Colonic mucosa (tissue), 4 donors: ENCODE data around the gene TRIM14. TPM values are rescaled to one million over a fixed set of nuclear protein-coding genes. Genes with fewer than 3 reads are reported as not detected.

Source experiments
- DNase-seq: peaks from one replicate; pipeline ENCODE4 v3.0.0-alpha.2; 2020
- H3K27ac ChIP-seq: fragments of 200-600 bp; one replicate; pipeline ENCODE4 v1.8.0; 2021
- H3K27me3 ChIP-seq: fragments of 200-600 bp; one replicate; pipeline ENCODE4 v1.8.0; 2021
- H3K36me3 ChIP-seq: fragments of 200-600 bp; one replicate; pipeline ENCODE4 v1.8.0; 2021
- H3K4me1 ChIP-seq: fragments of 200-600 bp; one replicate; pipeline ENCODE4 v1.8.0; 2021; ENCODE audit warnings: mild to moderate bottlenecking
- H3K4me3 ChIP-seq: fragments of 200-600 bp; one replicate; pipeline ENCODE4 v1.8.0; 2021
- H3K9ac ChIP-seq, 2 donors: one replicate each; pipeline ENCODE4 v1.7.0; 2013; ENCODE audit warnings: control low read depth in 2 of 2, low read depth in 2 of 2, low read length in 2 of 2
- H3K9me3 ChIP-seq: fragments of 200-600 bp; one replicate; pipeline ENCODE4 v1.8.0; 2021
- CTCF ChIP-seq: fragments of 200-600 bp; IDR thresholded peaks from one replicate; pipeline ENCODE4 v1.8.0; 2022; ENCODE audit warnings: antibody characterized with exemption, mild to moderate bottlenecking
- intact Hi-C: fragments of 100-400 bp; cut with DNase I; formaldehyde crosslinking; loops from one replicate; pipeline ENCODE4 v1.14.1; 2022
- total RNA-seq, 2 donors: library from RNA; stranded (reverse); fragmentation: NEBNext Ultra II Directional in 1 of 2; extraction: Animal tissue kit (Norgen Biotek cat#: 25700) in 1 of 2; gene quantifications; one replicate each; pipeline ENCODE4 v1.2.1, GENCODE V29; 2021
- donor health status: healthy.
- donor health status: DM: no; HTN: no; CAD: no.
- donor health status: DM: no; HTN: no; CAD: no.

The TRIM14 gene
- total RNA-seq, 2 donors from 2014 or later = 44.6 to 62.0 TPM

DNA sequence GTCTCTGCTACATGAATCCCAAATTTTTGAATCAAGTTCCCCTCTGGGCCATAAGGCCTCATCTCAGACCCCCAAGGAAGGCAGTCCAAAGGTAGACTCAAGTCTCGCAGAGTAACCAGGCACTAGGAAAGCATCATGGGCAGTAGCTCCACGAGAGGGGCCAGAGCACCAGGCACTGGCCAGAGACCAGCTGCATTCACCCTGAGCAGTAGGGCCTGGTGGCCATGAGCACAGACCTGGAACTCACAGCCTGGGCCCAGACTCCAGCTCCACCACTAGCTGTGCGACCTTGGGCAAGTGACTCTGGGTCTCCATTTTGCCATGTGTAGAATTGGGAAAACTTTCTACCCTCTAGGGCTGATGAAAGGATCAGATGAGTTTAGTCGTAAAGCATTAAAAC, 34.0 kb downstream of the TRIM14 start:
- intact Hi-C loops = no loop called here
- TF ChIP-seq CTCF = no peak
- Histone ChIP-seq H3K9ac (no peak overlapping the region), H3K9me3 (no peaks in the 10 kb centered on the region), H3K4me1 (peaks cover 6% of the 10 kb centered on the region), H3K4me3 (no peak overlapping the region), H3K36me3 (peaks cover 12% of the 10 kb centered on the region), H3K27ac (no peak overlapping the region), H3K27me3 (no peaks in the 10 kb centered on the region)
- DNase-seq = no peak

DNA sequence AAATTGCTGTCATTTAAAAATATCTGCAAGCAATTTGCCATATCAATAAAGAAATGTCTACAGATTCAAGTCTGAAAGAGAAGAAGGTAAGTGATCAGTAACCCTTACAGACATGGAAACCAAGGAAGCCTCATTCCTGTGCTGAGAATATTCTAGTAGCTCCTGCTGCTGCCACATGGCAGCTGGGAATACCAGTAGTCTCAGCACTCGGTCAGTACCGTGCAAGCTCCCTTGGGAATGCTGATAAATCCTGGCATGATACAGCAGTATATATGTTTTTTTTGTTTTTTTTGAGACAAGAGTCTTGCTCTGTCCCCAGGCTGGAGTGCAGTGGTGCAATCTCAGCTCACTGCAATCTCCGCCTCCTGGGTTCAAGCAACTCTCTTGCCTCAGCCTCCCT, 34.6 kb downstream of the TRIM14 start:
- H3K4me1 ChIP-seq = peaks cover 6% of the 10 kb centered on the region
- no peak overlapping the region for H3K27ac ChIP-seq
- no peak for TF ChIP-seq CTCF
- intact Hi-C loops = no loop called here
- no peak for DNase-seq
- H3K4me3 ChIP-seq = no peak overlapping the region
- no peaks in the 10 kb centered on the region for H3K27me3 ChIP-seq
- H3K9ac ChIP-seq = no peak overlapping the region
- H3K36me3 ChIP-seq = peaks cover 15% of the 10 kb centered on the region
- no peaks in the 10 kb centered on the region for H3K9me3 ChIP-seq

- no peak for DNase-seq
- peaks cover 6% of the 10 kb centered on the region for H3K4me1 ChIP-seq
- no peak for TF ChIP-seq CTCF
These were observed 35.3 kb downstream of the TRIM14 start for GRCh38 chr9:98083566-98084183.

GRCh38 chr9:98083061-98083501, 35.9 kb downstream of the TRIM14 start:
- peaks cover 6% of the 10 kb centered on the region for H3K4me1 ChIP-seq
- H3K9ac ChIP-seq = no peak overlapping the region
- no peaks in the 10 kb centered on the region for H3K9me3 ChIP-seq
- H3K27me3 ChIP-seq = no peaks in the 10 kb centered on the region
- peaks cover 15% of the 10 kb centered on the region for H3K36me3 ChIP-seq
- intact Hi-C loops = no loop called here
- H3K4me3 ChIP-seq = no peak overlapping the region
- no peak for DNase-seq
- no peak for TF ChIP-seq CTCF
- peak overlapping the region; percentile 64 for H3K27ac ChIP-seq

More at GRCh38 chr9:98083566-98084183, 35.3 kb downstream of the TRIM14 start:
- no peak overlapping the region for H3K4me3 ChIP-seq
- H3K27me3 ChIP-seq = no peaks in the 10 kb centered on the region
- H3K27ac ChIP-seq = peak overlapping the region; percentile 64
- no peaks in the 10 kb centered on the region for H3K9me3 ChIP-seq
- H3K9ac ChIP-seq = no peak overlapping the region
- peaks cover 15% of the 10 kb centered on the region for H3K36me3 ChIP-seq
- intact Hi-C loops = no loop called here

- peaks cover 15% of the 10 kb centered on the region for H3K36me3 ChIP-seq
- peak; percentile 57 for DNase-seq
- intact Hi-C loops = no loop called here
- H3K9ac ChIP-seq = peak overlapping the region in 1 of 2 donors; percentile 48
- no peaks in the 10 kb centered on the region for H3K9me3 ChIP-seq
- TF ChIP-seq CTCF = no peak
- peak overlapping the region; percentile 64 for H3K27ac ChIP-seq
- no peak overlapping the region for H3K4me3 ChIP-seq
- peaks cover 6% of the 10 kb centered on the region for H3K4me1 ChIP-seq
- H3K27me3 ChIP-seq = no peaks in the 10 kb centered on the region
These were observed 37.4 kb downstream of the TRIM14 start for GRCh38 chr9:98081477-98082219.
